Metanephros (tissue), 1 donor: ENCODE data around the gene NPTX2. TPM values are rescaled to one million over a fixed set of nuclear protein-coding genes. Genes with fewer than 3 reads are reported as not detected.

Experiments
- total RNA-seq: library from RNA; depleted of rRNA; stranded (reverse); fragments of >200 nt; gene quantifications from one replicate; pipeline ENCODE4 v1.2.3, GENCODE V29; 2014

Gene NPTX2
- 2.3 TPM for total RNA-seq

GRCh38 chr7:98617051-98617959, at the start of gene NPTX2:
Gene NPTX2 (plus strand): TSS chr7:98617285. CDS start chr7:98617462, 177 bp downstream.

Other genes starting within 250 kb of the NPTX2 start
- gene BAIAP2L1, start 216.2 kb upstream of the NPTX2 start, total RNA-seq, result 4.4 TPM